Bronchial epithelial cell (primary cell): Measurements from ENCODE around the gene DGKB. TPM values are rescaled to one million over a fixed set of nuclear protein-coding genes. Genes with fewer than 3 reads are reported as not detected.
A peak's percentile ranks its signal among the peaks of the same experiment; 100 is the strongest.

Experiments used
- DNase-seq: peaks from one replicate; pipeline ENCODE4 v3.0.0-alpha.2; 2010; ENCODE audit warnings: low read depth
- FAIRE-seq: peaks from 2 replicates; lab custom pipeline; 2011; peaks lifted over from hg19 to GRCh38; lab: Jason Lieb, UNC
- H3K27me3 ChIP-seq: 2 replicates; pipeline ENCODE4 v1.5.1; 2011; ENCODE audit warnings: low read length; ENCODE audit not compliant: control insufficient read depth, insufficient read depth
- H3K36me3 ChIP-seq: 2 replicates; pipeline ENCODE4 v1.5.1; 2011; ENCODE audit warnings: low read length; ENCODE audit not compliant: control insufficient read depth, insufficient read depth
- H3K4me3 ChIP-seq: 2 replicates; pipeline ENCODE4 v1.5.1; 2011; ENCODE audit warnings: mild to moderate bottlenecking, low read depth, low read length, control low read depth
- total RNA-seq: library from RNA; depleted of rRNA; stranded (reverse); fragments of >200 nt; gene quantifications from 2 replicates; pipeline ENCODE4 v1.2.1, GENCODE V29; 2014
- TF ChIP-seq, protein P1 (sequence below): IDR thresholded peaks from 2 replicates; pipeline ENCODE4 v1.5.1; 2011; ENCODE audit warnings: mild to moderate bottlenecking, moderate library complexity, low read length, control low read depth, inconsistent platforms; ENCODE audit not compliant: insufficient read depth, severe bottlenecking

DGKB gene
- not detected in 2 replicates for total RNA-seq

DNA sequence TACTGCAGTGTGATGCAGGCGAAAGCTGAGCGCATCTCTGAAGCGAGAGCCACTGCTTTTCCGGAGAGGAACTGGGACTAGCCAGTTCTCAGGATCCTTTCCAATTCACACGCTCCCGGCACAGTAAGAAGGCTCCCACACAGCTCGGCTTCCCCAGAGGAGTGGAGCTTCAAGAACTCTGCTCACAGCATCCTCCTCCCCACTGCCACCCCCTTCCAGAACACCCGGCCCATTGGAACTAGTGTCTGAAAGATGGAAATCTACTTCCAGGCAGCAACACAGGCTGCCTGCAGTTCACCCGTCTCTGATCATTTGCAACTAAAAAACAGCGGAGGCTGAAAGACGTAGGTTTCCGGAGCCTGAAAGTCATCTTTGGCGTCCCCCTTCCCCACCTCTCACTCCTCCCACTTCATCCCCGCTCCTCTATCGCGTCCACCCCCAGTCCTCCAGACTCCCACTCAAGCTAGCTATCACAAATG is at the start of gene DGKB:
TSS of gene DGKB (minus strand) at position 163 of the 479 bp plus-strand sequence.
- TF ChIP-seq, protein P1, sequence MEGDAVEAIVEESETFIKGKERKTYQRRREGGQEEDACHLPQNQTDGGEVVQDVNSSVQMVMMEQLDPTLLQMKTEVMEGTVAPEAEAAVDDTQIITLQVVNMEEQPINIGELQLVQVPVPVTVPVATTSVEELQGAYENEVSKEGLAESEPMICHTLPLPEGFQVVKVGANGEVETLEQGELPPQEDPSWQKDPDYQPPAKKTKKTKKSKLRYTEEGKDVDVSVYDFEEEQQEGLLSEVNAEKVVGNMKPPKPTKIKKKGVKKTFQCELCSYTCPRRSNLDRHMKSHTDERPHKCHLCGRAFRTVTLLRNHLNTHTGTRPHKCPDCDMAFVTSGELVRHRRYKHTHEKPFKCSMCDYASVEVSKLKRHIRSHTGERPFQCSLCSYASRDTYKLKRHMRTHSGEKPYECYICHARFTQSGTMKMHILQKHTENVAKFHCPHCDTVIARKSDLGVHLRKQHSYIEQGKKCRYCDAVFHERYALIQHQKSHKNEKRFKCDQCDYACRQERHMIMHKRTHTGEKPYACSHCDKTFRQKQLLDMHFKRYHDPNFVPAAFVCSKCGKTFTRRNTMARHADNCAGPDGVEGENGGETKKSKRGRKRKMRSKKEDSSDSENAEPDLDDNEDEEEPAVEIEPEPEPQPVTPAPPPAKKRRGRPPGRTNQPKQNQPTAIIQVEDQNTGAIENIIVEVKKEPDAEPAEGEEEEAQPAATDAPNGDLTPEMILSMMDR, result no peak
- peak; percentile 36 for FAIRE-seq
- peaks cover 8% of the 10 kb centered on the region for H3K27me3 ChIP-seq
- no peak within 1 kb of the TSS for H3K4me3 ChIP-seq
- no peaks in the 10 kb centered on the region for H3K36me3 ChIP-seq
- DNase-seq, result no peak

DNA sequence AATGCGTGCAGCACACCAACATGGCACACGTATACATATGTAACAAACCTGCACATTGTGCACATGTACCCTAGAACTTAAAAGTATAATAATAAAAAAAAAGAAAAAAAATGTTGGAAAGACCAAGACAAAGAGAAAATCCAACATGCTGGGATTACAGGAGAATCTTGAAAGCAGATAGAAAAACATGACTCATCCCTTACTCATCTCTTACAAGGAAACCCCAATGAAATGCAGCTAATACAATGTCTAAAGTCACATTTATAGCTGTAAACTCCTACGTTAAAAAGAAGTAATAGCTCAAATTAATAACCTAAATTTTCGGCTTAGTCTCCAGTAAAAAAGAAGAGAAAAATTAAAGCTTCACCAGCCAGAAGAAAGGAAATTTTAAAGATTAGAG is 47.5 kb upstream of the DGKB start:
- TF ChIP-seq, protein P1, result no peak
- H3K4me3 ChIP-seq, result no peak overlapping the region
- FAIRE-seq (no peak), DNase-seq (peak; percentile 61)
- H3K27me3 ChIP-seq, result no peaks in the 10 kb centered on the region
- H3K36me3 ChIP-seq, result no peaks in the 10 kb centered on the region

DNA sequence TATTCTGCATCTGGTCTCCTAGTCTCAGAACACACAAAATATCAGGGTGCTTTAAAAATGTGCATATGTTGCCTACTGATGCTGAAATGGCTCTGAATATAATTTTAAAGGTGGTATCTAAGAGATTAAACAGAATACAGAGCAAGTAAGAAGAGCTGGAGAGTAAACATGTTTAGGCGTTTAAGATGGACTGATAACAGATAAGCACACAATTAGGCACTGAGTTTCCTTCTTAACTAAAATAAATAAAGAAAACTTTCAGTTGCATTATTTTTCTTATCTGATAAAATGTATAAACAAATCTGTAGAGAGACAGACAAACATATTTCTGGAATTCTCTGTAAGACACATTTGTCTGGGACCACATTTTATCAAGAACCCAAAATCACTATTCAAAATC is 35.6 kb upstream of the DGKB start:
- Histone ChIP-seq H3K4me3 (no peak overlapping the region), H3K36me3 (no peaks in the 10 kb centered on the region), H3K27me3 (peaks cover 1% of the 10 kb centered on the region)
- TF ChIP-seq, protein P1, result no peak
- FAIRE-seq, result no peak
- DNase-seq, result no peak

GRCh38 chr7:14937581-14937980 is 35.0 kb upstream of the DGKB start:
- Histone ChIP-seq H3K4me3 (no peak overlapping the region), H3K27me3 (peaks cover 1% of the 10 kb centered on the region), H3K36me3 (no peaks in the 10 kb centered on the region)
- no peak for FAIRE-seq
- DNase-seq, result no peak
- TF ChIP-seq, protein P1, result no peak

- no peak for FAIRE-seq
Measured at GRCh38 chr7:14936554-14936953, 34.0 kb upstream of the DGKB start.

More at GRCh38 chr7:14936554-14936953, 34.0 kb upstream of the DGKB start:
- Histone ChIP-seq H3K4me3 (no peak overlapping the region), H3K36me3 (no peaks in the 10 kb centered on the region), H3K27me3 (peaks cover 1% of the 10 kb centered on the region)
- DNase-seq, result peak; percentile 7
- TF ChIP-seq, protein P1, result no peak
